Right lung (tissue), 5 donors: ENCODE results near the gene MFSD2A. TPM values are rescaled to one million over a fixed set of nuclear protein-coding genes. Genes with fewer than 3 reads are reported as not detected.
"Not testable (repeated sequence)": the region's sequence is repeated elsewhere in the genome, so short reads cannot be mapped to it uniquely, and the experiment has no call there.

ENCODE experiments used
- DNase-seq, 2 donors: peaks; one replicate each; pipeline ENCODE4 v3.0.0-alpha.2; 2013
- polyA plus RNA-seq, 5 donors: library from polyadenylated mRNA; unstranded; fragments of 120-200 nt; gene quantifications; one replicate each; pipeline versions ENCODE4 v1.2.1 to v1.2.3, GENCODE V29; 2013; ENCODE audit warnings: inconsistent platforms in 1 of 5, low replicate concordance in 1 of 5; ENCODE audit not compliant: insufficient read length in 5 of 5, insufficient read depth in 1 of 5

The MFSD2A gene
- polyA plus RNA-seq, 5 donors = 53.3 to 196 (median 159) TPM

DNA sequence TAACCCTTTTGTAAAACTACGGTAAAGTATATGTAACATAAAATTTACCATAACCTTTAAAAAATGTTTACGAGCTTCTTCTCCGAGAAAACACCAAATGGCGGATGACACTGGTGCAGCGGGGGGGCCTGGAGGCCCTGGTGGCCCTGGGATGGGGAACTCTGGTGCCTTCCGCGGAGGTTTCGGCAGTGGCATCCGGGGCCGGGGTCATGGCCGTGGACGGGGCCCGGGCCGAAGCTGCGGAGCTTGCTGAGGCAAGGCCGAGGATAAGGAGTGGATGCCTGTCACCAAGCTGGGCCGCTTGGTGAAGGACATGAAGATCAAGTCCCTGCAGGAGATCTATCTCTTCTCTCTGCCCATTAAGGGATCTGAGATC is 7.5 kb downstream of the MFSD2A start:
- no peak for DNase-seq

DNA sequence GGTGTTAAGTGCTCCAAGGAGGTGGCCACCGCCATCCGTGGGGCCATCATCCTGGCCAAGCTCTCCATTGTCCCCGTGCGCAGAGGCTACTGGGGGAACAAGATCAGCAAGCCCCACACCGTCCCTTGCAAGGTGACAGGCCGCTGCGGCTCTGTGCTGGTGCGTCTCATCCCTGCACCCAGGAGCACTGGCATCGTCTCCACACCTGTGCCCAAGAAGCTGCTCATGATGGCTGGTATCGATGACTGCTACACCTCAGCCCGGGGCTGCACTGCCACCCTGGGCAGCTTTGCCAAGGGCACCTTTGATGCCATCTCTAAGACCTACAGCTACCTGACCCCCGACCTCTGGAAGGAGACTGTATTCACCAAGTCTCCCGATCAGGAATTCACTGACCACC is 8.0 kb downstream of the MFSD2A start:
- DNase-seq = not testable (repeated sequence)

DNA sequence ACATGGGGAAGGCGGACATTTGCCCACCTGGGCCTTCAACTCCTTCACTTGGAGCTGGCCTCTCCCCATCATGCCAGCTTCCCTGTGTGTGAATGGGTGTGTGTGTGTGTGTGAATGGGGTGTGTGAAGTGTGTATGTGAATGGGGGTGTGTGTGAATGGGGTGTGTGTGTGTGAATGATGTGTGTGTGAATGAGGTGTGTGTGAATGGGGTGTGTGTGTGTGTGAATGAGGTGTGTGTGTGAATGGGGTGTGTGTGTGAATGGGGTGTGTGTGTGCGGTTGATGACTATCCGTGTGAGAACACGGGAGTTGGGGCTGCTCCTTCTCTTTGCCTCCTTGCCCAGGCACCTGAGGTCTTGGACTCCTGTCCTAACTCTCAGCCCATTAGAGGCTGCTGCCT is 9.6 kb downstream of the MFSD2A start:
- no peak for DNase-seq

DNA sequence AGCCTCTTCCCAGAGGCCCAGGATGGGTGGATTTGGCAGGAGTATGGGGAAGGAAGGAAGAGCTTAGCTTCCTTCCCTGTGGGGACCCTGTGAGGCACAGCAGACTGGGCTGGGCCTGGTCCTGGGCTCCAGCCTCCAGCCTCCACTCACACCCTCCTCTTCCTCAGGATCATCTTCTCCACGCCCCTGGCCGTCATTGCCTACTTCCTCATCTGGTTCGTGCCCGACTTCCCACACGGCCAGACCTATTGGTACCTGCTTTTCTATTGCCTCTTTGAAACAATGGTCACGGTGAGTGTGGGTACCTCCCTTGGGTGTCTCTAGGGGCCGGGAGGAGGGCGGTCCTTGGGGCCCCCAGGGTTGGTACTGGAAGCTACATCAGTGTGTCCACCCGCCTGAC is 10.1 kb downstream of the MFSD2A start:
- DNase-seq = no peak

DNA sequence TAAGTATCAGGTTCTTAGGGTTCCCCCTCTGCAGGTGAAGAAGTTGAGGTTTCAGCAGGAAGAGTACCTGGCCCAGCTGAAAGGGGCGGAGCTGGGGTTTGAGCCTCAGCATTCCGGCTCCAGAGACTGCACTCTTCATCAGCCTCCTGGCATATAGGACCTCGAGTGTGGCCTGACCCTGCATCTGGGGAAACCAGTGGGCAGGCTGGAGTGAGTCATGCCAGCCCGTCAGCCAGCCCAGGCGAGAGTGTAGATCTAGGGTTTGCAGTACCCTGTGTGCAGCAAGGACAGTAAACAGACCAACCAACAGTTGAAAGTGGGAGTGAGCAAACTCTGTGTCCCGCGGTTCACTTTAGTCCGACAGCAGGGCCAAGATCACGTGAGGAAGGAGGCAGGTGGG is 14.1 kb downstream of the MFSD2A start:
- DNase-seq = no peak

DNA sequence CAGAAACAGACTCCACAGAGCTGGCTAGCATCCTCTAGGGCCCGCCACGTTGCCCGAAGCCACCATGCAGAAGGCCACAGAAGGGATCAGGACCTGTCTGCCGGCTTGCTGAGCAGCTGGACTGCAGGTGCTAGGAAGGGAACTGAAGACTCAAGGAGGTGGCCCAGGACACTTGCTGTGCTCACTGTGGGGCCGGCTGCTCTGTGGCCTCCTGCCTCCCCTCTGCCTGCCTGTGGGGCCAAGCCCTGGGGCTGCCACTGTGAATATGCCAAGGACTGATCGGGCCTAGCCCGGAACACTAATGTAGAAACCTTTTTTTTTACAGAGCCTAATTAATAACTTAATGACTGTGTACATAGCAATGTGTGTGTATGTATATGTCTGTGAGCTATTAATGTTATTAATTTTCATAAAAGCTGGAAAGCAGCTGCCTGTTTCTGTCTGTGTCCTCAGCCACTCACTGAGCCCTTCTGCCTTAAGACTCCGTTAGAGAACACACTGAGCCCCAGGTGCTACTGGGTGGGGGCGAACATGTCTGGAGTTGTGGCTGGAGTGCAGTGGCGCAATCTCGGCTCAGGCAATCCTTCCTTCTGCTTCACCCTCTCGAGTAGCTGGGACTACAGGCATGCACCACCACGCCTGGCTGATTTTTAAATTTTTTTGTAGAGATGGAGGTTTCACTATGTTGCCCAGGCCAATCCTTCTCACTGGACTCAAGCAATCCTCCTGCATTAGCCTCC is 14.8 kb downstream of the MFSD2A start:
- DNase-seq = no peak

DNA sequence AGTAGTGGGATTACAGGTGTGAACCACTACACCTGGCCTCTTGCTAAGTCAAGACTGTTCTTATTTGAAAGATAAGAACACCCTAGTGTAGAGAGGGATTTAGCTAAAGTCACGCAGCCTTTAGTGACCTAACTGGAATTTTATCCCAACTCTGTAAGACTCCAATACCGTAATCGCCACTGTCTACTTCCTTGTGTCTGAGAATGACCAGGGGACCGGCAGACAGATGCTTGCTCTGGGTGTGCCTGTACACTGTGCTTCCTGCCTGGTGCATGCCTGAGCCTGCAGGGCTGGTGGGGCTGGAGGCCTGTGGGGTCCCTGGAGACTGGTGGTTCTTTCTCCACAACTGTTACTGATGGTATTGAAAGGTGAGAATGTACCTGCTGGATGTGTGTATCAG is 15.3 kb downstream of the MFSD2A start:
- no peak for DNase-seq

DNA sequence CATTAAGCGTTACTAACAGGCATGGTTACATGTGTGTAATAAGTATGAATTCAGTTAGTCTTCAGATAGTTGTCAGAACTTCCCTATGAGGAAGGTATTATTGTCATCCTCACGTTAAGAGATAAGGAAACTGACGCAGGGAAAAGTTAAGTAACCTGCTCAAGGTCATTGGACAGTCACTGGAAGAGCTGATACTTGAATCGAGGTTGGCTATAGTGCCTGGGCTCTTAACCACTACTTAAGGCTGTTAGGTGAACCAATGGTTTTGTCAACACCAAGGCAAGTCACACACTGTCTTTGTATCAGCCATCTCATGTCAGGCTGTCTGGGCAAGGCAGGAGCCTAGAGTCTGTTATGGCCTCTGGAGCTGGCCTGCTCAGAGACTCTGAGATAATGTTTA is 16.2 kb downstream of the MFSD2A start:
- DNase-seq = no peak

DNA sequence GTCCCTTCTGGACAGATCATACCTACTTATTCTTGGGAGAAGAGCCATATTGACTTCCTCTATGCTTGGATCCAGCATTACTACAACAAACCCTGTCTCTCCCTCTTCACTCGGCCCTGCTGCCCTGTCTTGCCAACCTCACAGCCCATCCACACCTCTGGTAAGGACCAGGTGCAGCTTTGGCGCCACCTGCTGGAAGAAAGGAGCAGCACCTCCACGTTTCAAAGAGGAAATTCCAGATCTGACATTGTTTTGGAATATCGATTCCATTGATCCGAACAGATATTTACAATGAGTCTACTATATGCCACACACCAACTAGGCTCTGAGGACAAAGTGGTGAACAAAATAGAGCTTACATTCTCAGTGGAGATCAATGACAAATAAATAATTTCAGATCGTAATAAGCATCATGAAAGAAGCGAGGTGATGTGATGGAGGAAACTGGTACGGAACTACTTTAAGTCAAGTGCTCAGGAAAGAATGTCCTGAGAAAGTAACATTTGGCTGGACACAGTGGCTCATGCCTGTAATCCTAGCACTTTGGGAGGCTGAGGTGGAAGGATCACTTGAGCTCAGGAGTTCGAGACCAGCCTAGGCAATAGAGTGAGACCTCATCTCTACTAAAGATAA is 18.7 kb downstream of the MFSD2A start:
- DNase-seq = peak in 1 of 2 donors; percentile 55

DNA sequence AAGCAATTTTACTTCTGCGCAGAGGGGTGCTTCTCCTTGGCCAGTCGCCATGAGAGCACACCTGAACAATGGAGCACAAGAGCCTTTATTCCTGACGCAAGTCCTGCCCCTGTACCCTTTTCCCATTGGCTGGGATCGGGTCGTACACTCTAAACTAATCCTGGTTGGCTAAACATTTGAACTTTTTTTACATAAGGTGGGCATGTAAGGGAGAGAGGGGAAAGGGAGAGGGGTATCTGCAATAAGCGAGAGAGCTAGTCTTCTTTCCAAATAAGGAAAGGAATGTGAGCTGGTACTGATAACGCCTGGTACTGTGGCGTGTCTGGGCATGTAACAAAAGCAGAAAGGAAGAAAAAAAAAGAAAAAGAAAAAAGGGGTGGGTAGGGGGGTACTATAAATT is 21.8 kb downstream of the MFSD2A start:
- no peak for DNase-seq

DNA sequence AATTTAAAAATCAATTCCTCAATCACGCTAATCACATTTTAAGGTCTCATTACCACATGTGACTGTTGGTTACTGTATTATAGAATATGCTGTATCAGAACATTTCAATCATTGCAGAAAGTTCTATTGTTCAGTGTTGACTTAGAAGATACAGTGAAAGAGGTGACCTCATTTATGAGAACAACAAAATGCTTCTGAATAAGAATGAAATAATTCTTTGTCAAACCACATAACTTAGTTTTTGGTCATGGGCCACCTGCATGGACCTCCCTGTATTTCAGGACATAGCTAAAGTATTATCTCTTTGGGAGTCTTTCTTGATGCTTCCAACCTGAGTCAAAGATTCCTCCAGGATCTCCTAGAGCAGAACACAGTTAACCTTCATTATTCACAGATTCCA is 22.3 kb downstream of the MFSD2A start:
- DNase-seq = no peak

DNA sequence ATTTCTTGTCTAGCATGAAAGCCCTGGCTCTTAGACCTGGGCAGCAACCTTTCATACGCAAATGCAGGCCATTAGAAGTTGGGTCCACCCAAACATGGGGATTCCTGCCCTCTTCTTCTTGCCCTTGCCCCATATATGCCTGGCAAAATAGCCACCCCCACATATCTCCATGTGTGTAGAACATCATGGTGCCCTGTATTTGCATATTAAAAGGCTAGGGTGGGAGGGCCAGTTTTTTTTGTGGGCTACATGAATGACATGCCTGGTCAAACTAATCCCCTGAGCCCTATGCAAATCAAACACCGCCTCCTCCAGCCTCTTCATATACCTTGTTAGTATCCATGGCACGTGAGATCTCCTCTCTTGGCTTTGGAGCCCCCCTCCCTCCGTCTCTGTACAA is 24.7 kb downstream of the MFSD2A start:
- DNase-seq = no peak

DNA sequence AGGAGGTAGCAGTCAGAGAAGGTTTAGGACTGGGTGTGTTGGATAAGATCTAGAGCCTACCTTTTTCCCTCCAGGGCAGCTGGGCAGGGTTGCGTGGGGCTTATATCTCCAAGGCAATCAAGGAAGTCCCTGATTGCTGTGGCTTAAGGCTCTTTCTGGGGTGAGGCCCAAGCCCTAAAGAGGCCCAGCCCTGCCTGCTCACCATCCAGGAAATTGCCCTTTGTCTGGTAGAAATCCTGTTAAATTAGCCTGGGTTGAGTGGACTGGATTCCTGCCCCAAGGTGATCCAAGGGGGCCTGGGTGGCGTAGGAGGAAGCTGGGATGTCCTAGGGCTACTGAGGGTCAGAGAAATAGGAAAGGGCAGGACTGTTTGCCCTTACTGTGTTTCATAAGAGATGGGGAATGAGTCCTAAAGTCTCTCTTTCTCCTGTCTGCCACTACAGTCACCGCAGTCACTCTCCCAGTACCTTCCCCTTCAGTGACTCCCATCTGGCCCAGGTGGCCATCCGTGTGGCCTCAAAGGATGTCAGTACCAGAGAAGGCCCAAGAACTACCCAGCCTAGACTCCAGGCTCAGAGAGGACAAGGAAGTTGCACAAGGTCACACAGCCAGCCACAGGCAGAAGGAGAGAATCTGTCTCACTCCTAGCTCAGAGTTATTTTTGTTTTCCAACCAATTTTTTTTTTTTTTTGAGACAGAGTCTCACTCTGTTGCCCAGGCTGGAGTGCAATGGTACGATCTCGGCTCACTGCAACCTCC is 25.8 kb downstream of the MFSD2A start:
- DNase-seq = no peak

DNA sequence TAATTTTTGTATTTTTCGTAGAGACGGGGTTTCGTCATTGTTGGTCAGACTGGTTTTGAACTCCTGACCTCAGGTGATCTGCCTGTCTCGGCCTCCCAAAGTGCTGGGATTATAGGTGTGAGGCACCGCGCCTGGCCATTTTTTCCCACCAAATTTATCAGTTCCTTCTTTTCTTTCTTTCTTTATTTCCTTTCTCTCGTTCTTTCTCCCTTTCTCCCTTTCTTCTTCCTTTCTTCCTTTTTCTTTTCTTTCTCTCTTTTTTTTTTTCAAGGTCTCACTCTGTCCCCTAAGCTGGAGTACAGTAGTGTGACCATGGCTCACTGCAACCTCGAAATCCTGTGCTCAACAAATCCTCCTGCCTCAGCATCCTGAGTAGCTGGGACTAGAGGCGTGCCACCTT is 26.4 kb downstream of the MFSD2A start:
- no peak for DNase-seq

DNA sequence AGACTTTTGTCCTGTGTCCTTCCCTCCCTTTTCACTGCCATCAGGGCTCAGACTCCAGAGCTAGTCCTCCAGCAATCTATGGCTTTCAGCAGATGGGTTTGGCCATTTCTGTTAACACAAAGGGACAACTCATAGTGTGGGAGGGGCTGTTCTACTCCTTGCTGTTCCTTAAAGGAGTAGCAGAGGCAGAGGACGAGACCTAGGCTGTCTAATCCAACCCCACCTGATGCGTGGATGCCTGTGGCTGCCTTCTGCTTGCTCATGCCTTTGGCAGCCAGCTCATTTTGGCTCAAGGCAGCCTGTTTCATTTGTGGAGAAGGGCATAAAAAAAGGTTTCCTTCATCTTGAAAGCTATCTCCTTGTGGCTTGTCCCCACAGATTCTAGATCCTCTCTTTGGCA is 27.0 kb downstream of the MFSD2A start:
- DNase-seq = no peak

DNA sequence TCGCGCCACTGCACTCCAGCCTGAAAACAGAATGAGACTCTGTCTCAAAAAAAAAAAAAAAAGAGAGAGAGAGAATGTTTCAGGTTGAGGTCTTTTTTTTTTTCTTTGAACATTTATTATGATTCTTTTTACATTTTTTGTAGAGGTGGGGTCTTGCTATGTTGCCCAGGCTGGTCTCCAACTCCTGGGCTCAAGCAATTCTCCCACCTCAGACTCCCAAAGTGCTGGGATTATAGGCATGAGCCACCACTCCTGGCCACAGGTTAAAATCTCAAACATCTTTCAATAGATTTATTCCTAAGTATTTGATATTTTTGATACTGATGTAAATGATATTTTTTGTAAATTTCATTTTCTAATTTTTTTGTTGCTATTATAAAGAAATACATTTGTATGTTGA is 29.5 kb downstream of the MFSD2A start:
- DNase-seq = not testable (repeated sequence)

DNA sequence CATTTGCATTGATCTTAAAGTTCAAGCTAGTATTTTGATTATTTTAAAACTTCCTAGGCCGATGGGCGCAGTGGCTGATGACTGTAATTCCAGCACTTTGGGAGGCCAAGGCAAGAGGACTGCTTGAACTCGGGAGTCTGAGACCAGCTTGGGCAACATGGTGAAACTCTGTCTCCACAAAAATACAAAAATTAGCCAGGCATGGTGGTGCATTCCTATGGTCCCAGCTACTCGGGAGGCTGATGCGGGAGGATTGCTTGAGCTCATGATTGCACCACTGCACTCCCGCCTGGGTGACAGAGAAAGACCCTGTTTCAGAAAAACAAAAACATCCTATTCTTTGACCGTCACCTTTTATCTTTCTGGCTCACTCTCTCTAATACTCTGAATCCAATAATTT is 30.0 kb downstream of the MFSD2A start:
- no peak for DNase-seq

DNA sequence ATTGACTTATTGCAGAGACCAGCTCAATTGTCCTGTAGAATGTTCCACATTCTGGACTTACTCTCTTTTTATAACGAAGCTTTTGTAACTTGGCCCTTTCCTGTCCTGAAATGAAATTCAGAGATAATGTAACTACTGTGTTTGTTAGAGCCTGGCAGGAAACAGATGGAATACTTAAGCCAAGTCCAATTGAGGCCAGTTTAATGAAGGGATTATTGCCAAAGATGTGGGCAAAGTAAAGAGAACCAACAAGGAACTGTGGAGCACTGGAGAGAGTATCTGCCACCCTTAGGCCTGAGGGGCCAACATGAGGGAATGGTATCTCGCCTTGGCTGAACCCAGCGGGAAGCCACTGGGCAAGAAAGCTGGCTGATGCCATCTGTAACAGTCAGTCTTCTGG is 32.9 kb downstream of the MFSD2A start:
- no peak for DNase-seq

DNA sequence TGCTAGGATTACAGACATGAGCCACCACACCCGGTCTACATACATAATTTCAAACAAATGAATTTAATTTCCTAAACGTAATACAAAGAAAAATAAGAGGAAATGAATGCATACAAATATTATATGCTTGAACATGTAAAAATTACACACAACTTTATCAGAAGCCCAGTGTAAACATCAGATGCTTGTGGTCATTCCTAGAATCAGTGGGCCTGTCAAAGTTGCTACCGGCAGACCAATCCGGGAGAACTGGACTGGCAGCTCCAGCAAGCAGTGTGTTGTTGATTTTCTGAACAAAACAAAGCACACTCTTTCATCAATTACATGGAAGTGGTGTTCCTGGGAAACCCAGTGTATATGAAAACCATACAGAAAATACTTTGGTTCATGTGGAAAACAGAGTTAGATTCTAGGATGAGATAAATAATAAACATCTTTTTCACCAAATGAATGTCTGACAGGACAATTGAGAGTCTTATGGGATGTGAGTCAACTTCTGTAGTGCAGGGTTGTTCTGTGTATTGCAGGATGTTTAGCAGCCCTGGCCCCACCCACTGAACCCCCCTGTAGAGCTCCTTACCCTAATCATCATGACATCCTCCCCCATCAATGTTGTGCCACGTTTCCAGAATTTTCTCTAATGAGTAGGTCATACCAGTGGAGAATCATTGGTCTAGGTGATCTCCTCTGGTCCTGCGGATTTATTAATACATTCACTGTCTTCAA is 33.8 kb downstream of the MFSD2A start:
- DNase-seq = peak in 1 of 2 donors; percentile 32

DNA sequence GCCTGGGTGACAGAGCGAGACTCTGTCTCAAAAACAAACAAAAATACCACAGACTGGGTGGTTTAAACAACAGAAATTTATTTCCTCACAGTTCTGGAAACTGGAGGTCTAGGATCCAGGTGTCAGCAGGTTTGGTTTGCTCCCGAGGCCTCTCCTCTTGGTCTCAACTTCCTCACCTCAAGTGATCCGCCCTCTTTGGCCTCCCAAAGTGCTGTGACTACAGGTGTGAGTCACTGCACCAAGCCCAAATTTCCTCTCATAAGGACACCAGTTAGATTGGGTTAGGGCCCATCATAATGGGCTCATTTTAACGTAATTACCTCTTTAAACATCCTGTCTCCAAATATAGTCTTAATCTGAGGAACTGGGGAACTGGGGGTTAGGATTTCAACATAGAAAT is 35.5 kb downstream of the MFSD2A start:
- DNase-seq = no peak

DNA sequence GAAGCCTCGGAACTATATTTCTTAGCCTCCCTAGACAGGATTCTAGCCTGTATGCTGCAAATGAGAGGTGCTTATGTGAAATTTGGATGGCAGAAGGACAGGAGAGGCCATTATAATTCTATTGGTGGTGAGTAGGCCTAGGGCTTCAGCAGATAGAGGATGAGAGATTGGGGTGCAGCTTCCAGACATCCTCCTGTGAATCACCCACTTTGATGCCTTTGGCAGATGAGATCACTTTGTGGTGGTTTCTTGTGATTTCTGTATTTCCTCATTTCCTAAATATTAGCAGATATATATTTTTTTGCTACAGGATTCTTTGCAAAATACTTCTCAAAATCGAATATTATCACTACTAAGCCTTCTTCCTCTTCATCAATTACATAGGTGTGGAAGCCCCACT is 37.3 kb downstream of the MFSD2A start:
- DNase-seq = no peak

DNA sequence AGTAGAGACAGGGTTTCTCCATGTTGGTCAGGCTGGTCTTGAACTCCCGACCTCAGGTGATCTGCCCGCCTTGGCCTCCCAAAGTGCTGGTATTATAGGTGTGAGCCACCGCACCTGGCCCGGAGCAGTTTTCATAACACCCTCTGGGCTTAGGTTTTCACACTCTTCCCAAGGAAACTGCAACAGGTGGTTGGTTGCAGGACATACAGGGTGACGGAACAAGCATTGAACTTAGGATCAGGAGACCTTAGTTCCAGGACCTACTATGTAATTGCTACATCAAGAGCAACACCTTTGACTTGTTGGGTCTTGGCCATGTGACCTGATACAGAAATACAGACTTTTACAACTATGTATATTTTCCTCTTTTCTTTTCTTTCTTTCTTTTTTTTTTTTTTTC is 37.9 kb downstream of the MFSD2A start:
- DNase-seq = no peak
